NCI-H1417 (cell line): ENCODE data around the gene EXD3.

Experiments used
- DNase-seq, 3 experiments: peaks; one replicate each; lab custom pipeline; 2025; lab: John Stamatoyannopoulos, UW

Gene EXD3

DNA sequence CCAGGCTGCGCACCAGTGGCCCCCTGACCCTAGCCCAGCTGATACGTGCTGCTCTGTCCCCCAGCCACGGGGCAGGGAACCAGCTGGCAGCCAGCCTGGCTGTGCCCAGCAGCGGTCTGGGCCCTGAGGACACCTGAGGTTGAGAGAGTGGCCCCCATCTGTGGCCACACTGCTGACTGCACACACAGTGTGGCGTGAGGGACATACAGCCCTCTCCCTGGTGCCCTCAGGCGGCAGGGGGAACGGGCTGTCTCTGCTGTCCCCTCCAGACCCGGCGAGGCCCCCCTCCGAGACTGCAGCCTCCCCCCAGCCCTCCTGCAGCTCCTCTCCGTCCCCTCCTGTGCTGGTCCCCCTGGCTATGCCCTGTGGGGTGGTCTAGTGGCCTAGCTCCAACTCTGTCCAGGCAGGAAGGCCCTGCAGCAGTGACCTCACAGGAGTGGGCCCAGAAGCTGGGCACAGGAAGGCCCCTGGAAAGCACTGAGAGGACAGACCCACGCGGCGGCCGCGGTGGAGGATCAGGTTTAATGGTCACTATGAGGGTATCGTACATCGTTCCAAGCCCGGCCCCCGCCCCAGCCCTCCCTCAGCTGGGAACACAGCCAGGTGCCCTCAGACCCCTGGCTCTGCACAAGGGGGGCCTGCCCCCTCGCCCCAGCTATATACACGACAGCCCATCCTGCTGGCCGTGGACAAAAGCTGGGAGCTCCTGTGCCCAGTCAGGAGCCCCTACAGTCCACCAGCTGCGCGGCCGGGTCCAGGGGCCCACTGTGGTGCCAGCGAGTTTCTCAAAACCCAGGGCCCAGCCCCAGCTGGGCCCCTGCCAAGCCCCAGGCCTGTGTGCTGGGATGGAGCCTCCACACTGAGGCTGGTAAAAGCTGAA, 25.0 kb upstream of the EXD3 start:
- no peak for DNase-seq

DNA sequence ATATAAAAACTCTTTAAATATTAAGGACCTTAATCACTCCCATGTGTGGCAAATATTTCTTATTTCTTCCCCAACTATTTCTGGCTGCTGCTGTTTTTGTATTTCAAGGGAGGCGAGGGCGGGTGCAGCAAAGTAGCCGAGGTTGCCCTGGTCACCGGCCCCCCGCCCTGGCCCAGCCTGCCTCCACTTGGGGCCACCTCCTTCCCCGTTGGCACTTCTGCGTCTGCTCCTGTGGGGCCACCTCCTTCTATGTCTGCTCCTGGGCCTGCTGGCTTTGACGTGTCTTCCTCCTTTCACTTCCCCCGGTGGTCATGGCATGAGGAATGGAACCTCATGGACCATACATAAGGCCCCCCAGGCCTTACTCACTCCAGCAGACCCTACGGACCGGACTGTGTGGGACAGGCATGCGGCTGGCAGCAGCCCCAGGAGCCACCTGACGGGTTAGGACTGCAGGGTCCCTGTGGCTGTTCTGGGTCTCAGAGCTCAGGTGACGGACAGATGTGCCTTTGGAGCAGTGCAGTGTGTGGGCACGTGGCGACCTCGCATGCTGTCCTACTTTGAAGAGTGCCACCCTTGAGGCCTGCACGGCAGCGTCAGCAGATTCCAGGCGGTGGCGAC, 24.0 kb upstream of the EXD3 start:
- DNase-seq: no peak

DNA sequence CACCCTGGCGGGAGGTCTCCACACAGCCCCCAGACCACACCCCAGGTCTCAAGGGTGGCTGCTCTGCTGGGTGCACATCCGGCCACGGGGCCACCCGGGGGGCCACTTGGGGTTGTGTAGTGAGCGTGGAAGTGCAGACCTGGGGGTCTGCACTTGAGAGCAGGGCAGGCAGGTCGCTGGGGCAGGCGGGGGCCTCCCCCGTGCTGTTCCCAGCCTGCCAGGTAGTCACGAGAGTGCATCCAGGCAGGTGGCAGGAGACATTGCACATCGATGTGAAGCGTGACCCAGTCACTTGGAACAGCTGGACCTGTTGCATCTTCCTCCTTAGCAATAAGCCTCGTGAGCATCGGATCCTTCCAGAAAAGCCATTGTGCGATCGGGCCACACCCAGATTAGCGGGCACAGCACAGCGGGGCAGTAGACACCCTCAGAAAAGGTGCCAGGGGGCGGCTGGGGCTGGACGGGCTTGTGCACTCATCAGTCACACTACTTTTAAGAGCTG, 23.0 kb upstream of the EXD3 start:
- peak in 2 of 3 experiments; percentile 4 to 78 for DNase-seq

DNA sequence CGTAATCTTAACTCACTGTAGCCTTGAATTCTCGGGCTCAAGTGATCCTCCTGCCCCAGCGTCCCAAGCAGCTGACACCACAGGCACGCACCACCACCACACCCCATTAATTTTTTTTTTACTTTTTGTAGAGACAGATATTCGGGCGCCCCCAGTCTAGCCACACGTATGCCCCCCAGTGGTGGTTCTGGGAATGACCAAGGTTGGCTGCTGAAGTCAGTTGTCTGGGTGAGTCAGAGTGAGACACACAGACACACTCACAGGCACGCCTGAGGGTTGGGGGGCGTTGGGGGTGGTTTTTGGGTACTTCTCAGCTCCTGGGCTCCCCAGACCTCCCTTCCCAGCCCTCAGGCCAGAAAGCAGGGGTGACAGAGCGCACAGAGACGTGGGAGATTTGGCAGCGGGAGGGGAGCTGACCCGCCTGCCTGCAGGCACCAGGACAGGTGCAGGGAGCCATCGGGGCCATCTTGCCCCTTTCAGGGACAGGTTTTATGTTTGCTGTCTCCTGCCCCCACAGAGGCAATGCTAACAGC, 22.4 kb upstream of the EXD3 start:
- peak; percentile 44 to 89 (median 85) for DNase-seq

DNA sequence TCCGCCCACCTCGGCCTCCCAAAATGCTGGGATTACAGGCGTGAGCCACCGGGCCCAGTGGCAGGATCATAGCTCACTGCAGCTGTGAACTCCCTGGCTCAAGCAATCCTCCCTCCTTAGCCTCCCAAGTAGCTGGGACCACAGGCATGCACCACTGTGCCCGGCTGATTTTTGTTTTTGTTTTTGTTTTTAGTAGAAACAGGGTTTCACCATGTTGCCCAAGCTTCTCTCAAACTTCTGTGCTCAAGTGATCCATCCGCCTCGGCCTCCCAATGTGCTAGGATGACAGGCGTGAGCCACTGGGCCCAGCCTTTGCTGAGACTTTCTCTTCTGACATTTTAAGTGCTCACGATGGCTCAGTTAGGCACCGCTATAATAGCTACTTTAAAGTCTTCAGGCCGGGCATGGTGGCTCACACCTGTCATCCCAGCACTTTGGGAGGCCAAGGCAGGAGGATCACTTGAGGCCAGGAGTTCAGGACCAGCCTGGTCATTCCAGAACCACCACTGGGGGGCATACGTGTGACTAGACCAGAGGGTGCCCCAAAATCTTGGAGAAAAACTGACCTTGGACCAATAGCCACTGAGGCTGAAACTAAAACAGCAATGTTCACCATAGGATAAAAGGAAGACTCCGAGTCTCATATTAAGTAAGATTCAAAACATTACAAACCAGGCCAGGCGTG, 21.3 kb upstream of the EXD3 start:
- DNase-seq: no peak

DNA sequence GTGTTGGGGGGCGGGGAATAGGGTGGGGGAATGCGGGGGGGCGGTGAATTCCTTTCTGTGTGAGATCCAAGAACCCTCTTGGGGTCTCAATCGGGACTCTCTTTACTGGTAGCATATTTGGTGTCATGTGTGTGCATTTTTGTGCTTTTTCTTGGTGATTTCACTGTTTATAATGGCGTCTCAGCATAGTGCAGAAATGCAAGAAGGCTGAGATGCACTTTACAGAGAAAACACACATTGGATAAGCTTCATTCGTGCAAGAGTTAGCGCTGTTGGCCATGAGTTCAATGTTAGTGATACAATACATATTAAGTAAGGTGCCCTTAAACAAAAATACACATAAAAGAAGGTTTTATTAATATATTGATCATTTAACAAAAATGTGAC, 19.0 kb upstream of the EXD3 start:
- peak in 1 of 3 experiments; percentile 61 for DNase-seq

DNA sequence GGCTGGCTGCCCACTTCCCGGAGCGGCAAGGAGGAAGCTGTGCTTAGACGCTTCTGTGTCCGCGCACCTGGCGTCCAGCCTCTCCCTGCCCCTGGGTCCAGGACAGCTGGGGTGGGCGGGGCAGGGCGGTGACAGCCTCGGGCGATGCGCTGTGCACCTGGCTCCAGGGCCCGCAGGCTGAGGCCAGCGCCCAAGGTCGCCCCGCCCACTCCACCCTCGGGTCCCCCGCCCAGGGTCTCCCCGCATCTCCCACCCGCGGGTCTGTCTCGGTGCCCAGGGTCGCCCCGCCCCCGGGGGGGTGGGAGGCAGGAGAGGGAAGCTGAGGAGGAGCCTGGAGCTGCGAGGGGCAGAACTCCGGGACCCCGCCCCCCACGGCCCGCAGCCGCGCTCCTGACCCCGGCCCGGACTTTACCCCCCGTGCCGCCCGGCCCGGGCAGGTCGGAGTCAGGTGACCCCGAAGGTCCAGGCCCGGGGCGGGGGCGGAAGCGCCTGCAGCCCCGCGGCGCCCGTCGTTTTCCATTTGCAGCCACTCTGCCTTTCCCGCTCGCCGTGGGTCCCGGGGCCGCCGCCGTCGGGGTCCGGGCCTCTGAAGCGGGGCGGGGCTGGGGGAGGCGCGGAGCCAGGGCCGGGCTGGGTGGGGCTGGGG, 18.4 kb upstream of the EXD3 start, which contains the start of gene ENTPD8:
Gene ENTPD8, minus strand, starts transcription at position 69 of the 646 bp plus-strand sequence. CDS start 3,072 bp downstream, outside the sequence.
- peak; percentile 5 to 95 (median 95) for DNase-seq

DNA sequence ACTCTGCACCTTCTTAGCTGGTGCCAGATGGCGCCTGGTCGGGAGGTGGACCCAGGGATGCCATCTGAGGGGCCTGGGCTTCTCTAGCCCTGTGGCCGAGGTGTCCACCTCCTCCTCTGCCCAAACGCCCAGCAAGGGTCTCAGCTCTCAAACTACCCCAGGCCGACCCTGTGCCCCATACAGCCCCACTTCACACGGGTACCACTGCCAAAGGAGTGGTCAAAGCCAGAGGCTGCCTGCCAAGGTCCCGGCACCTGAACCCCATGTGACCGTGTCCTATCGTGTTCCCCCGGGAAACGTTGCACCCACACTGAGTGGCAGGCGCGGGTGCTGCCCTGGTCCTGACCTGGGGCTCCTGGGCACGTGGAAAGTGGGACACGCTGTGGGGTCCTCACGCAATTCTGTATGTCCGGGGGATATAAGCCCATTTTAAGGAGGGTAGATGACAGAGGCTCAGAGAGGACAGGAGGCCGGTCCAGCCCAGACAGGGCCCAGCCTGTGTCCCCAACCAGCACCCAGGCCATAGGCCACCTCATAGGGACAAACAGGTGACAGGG, 16.3 kb upstream of the EXD3 start:
- no peak for DNase-seq

DNA sequence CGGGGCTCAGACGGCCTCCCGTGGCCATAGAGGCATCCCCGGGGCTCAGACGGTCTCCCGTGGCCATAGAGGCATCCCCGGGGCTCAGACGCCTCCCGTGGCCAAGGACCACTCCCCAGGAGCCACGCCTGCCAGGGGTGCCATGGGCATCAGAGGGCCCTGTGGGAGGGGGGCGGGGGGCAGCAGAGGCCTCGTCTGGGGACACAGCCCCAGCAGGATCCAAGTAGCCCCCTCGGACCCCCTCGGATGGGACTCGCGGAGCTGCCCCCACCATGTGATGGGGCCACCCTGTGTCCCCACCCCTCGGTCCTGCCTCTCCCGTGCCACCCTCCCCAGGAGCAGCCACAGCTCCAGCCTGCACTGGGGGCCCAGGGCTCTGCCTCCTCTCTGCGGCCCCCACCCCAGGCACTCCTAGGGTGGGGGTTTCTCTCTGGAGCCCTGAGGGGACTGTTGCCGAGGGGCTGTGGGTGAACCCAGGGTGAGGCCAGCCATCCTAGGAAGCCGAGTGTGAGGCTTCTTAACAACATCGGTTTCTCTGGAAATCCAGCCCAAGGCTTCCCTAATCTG, 15.7 kb upstream of the EXD3 start:
- no peak for DNase-seq

DNA sequence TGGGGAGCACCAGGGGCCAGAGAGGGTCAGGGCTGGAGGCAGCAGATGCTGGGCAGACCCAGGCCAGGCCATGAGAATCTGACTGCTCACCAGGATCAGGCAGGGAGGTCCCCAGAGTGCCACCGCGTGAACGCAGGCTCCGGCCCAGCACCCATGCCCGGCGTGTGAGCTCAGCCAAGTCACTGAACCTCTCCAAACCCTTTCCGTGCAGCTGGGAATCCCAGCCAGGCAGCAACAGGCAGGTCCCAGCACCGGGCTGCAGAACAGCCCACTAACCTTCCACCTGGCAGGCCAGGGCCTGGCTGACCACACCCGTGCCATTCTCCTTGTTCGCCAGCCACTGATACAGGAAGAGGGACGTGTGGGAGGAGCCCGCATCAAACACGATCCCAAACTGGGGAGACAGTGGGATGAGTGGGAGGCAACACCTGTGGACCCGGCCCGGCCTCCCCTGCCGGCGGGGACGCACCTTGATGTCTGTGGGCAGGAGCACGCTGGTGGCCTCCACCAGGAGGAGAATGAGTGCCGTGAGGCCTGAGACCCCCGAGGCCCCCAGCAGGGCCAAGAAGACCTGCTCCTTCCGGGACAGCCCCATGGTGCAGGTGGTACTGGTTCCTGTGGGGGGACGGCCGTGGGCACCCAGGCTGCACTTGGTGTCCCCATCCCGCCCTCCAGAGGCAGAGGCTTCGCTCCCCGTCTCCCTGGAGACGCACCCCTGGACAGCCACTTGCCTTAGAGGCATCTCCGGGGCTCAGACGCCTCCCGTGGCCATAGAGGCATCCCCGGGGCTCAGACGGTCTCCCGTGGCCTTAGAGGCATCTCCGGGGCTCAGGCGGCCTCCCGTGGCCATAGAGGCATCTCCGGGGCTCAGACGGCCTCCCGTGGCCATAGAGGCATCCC, 15.0 kb upstream of the EXD3 start:
- DNase-seq: no peak

DNA sequence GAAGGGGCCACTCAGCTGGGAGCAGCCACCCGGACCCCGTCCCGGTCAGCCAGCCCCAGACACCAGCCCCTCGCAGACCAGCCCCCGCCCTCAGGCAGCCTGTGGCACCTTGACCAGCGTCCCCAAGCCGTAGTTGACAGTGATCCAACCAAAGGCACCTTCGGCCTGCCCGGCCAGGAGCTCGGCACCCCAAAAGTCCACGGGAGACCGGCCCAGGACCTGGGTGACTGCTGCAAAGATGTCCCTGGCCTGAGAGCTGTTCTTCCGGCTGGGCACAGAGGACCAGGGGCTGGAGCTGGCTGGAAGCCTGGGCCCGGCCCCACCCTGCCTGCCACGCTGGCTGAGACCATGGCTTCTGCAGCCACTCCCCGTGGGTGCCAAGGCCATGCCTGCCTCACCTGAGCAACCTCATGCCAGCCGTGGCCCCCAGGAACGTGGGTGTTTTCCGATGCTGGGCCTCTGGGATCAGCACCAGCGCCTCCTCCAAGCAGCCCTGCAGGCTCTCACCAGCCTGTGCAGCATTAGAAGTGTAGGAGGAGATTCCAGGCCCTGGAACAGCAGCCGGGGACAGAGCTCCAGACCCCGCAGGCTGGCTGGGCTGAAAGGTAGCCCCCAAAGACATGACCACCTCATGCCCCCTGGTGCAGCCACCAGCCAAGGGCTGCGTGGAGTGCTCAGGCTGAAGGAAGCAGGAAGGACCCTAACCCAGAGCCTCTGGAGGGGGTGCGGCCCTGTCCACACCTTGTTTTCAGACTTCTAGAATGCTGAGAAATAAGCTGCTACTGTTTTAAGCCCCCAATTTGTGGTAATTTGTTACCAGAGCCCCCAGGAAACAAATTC, 14.0 kb upstream of the EXD3 start:
- no peak for DNase-seq

DNA sequence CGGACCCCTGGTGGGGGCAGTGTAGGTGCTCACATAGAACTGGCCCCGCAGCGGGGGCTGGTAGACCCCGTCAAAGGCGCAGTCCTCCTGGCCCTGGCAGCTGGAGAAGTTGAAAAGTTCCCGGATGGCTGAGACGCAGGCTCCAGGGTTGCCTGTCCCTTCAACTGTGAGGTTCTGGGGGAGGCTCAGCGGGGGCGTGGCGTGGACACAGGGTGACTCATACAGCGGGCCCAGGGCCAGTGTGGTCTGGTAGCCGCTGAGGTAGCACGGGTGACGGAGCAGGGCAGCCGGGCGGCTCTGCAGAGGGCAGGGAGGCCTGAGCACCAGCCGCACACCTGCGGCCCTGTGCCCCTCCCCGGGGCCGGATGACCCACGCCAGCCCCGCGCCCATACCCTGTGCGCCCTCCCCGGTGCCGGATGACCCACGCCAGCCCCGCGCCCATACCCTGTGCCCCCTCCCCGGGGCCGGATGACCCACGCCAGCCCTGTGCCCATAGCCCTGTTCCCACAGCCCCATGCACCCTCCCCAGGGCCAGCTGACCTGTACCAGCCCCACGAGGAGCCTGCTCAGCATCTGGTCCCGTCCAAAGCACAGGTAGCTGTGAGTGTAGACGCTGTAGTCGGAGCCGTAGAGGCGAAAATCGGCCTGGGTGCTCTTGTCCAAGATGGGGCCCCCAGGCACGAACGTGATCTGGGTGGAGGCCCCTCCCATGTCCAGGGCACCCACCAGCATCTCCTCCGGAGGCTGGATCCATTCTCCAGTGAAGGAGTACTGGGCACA, 13.2 kb upstream of the EXD3 start:
- DNase-seq: no peak

DNA sequence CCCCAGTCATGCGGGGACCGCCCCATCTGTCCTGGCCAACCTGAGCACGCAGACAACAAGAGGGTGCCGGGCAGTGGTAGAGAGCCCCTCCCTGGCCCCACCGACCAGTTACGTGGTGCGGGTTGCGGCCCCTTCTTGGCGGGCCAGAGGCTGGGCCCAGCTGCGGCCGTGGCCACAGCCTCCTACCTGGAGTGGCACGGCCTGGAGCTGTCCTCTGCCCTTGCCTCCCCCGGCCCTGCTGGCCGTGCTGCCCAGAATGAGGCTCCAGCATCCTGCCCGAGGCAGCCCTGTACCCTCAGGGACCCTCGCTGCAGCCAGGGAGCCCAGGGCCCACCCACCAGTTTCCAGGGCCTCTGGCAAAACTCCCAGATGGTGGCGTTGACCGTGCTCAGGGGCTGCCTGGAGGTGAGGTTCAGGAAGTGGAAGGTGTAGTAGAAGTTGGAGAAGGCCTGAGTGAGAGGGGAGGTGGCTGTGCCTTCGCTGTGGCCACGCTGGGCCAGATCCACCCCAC, 12.5 kb upstream of the EXD3 start:
- no peak for DNase-seq

DNA sequence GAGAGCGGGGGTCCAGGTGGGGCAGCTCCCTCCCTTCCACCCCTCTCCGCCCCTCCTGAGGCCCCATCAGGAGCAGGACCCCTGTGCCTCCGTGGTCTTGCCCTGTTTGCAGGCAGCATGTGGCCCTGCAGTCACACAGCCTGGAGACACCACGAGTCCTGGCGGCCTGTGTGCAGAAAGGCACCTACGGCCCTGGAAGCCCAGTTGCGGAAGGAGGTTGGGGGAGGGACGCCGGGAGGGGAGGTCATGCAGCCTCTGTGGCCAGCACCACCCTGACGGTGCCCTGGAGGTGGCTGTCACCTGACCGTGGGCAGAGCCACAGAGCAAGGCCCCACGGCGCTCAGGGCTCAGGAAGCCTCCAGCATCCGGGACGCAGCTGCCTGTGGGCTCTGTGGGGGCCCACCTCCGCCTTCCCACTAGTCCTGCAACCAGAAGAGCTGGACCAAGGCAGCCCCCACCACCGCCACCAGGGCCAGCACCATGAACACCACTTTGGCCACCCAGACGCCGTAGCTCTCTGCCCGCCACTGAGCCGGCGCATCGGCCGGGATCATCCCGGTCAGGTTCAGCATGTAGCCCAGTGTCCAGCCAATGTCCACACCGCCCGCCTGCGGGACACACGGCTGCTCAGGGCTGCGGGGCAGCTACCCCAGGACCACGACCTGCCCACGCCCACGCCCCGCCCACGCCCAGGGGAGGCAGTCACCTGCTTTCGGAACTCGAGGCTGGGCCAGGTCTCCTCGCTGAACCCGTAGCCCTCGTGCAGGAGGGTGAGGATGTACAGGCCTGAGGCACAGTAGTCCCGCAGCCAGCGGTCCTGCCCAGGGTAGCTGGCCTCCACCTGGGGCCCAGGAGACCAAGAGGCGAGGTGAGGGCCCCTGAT, 11.8 kb upstream of the EXD3 start:
- DNase-seq: no peak

DNA sequence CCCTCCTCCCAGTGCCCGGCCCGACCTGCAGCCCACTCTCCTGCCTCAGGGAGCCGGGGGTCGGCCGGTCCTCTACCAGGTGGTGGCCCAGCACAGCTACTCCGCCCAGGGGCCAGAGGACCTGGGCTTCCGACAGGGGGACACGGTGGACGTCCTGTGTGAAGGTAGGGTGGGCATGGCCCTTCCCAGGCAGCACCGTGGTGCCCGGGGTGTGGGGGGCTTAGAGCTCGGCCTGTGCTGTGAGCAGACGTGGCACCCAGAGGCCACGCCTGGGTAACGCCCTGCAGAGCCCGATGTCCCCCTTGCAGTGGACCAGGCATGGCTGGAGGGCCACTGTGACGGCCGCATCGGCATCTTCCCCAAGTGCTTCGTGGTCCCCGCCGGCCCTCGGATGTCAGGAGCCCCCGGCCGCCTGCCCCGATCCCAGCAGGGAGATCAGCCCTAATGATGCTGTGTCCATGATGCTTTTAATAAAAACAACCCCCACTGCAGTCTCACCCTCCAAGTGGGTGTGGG, 11.0 kb upstream of the EXD3 start:
- DNase-seq: no peak

DNA sequence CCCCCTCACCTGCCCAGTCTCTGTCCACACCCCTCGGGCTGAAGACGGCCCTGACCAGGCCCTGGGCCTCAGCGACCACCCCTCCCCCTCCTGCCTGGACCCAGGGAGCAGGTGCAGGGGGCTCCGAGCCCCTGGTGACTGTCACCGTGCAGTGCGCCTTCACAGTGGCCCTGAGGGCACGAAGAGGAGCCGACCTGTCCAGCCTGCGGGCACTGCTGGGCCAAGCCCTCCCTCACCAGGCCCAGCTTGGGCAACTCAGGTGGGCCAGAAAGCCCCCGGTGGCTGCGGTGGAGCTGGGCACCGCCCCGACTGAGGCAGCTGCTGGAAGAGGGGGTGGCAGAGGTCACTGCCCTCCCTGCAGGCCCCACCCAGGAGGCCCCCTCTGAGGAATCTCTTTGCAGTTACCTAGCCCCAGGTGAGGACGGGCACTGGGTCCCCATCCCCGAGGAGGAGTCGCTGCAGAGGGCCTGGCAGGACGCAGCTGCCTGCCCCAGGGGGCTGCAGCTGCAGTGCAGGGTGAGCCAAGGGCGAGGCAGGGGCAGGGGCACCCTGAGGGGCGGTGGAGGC, 10.5 kb upstream of the EXD3 start:
- peak in 2 of 3 experiments; percentile 51 to 68 for DNase-seq
